H9 (cell line): ENCODE measurements around the gene NAGPA. TPM values are rescaled to one million over a fixed set of nuclear protein-coding genes. Genes with fewer than 3 reads are reported as not detected.

ENCODE experiments used
- DNase-seq: peaks from one replicate; pipeline ENCODE4 v3.0.0-alpha.2; 2017
- H2AFZ ChIP-seq: one replicate; pipeline ENCODE4 v1.6.1; 2013; ENCODE audit warnings: mild to moderate bottlenecking, low read length, control low read depth, moderate library complexity
- H2AK5ac ChIP-seq: 2 replicates; pipeline ENCODE4 v1.6.1; 2013; ENCODE audit warnings: low read length, control low read depth, mixed read lengths; ENCODE audit not compliant: insufficient read length
- H2BK120ac ChIP-seq: one replicate; pipeline ENCODE4 v1.6.1; 2013; ENCODE audit warnings: low read depth, mild to moderate bottlenecking, low read length, control low read depth, inconsistent platforms; ENCODE audit not compliant: poor library complexity, severe bottlenecking
- H2BK12ac ChIP-seq: 2 replicates; pipeline ENCODE4 v1.6.1; 2013; ENCODE audit warnings: low read length, control low read depth, mixed read lengths, low read depth; ENCODE audit not compliant: insufficient read length
- H2BK15ac ChIP-seq: 2 replicates; pipeline ENCODE4 v1.6.1; 2013; ENCODE audit warnings: low read depth, low read length, control low read depth
- H2BK20ac ChIP-seq: one replicate; pipeline ENCODE4 v1.6.1; 2013; ENCODE audit warnings: low read depth, mild to moderate bottlenecking, low read length, control low read depth, inconsistent platforms; ENCODE audit not compliant: poor library complexity, severe bottlenecking
- H2BK5ac ChIP-seq: 2 replicates; pipeline ENCODE4 v1.6.1; 2013; ENCODE audit warnings: low read length, control low read depth, mixed read lengths; ENCODE audit not compliant: insufficient read length
- H3K14ac ChIP-seq: 2 replicates; pipeline ENCODE4 v1.6.1; 2013; ENCODE audit warnings: low read length, control low read depth; ENCODE audit not compliant: insufficient read depth
- H3K18ac ChIP-seq: 2 replicates; pipeline ENCODE4 v1.6.1; 2013; ENCODE audit warnings: low read depth, mild to moderate bottlenecking, mixed read lengths, low read length, control low read depth; ENCODE audit not compliant: insufficient read length
- H3K23ac ChIP-seq: 2 replicates; pipeline ENCODE4 v1.6.1; 2013; ENCODE audit warnings: low read length, control low read depth, mixed read lengths, low read depth; ENCODE audit not compliant: insufficient read length
- H3K23me2 ChIP-seq: 2 replicates; pipeline ENCODE4 v1.6.1; 2013; ENCODE audit warnings: low read depth, mild to moderate bottlenecking, mixed read lengths, low read length, control low read depth; ENCODE audit not compliant: insufficient read length, poor library complexity, severe bottlenecking
- H3K27ac ChIP-seq: 2 replicates; pipeline ENCODE4 v1.5.1; 2013; ENCODE audit warnings: low read length, control low read depth, mixed read lengths, low read depth; ENCODE audit not compliant: insufficient read length
- H3K27me3 ChIP-seq: 2 replicates; pipeline ENCODE4 v1.6.1; 2013; ENCODE audit warnings: low read length, control low read depth, inconsistent platforms; ENCODE audit not compliant: insufficient read depth
- H3K4ac ChIP-seq: 2 replicates; pipeline ENCODE4 v1.6.1; 2013; ENCODE audit warnings: low read depth, mild to moderate bottlenecking, control low read depth, inconsistent platforms, low read length, moderate library complexity
- H3K4me1 ChIP-seq: 2 replicates; pipeline ENCODE4 v1.6.1; 2013; ENCODE audit warnings: low read length, control low read depth, inconsistent platforms; ENCODE audit not compliant: insufficient read depth
- H3K4me2 ChIP-seq: 2 replicates; pipeline ENCODE4 v1.6.1; 2013; ENCODE audit warnings: low read length, control low read depth, mixed read lengths; ENCODE audit not compliant: insufficient read length, insufficient read depth
- H3K56ac ChIP-seq: 2 replicates; pipeline ENCODE4 v1.6.1; 2013; ENCODE audit warnings: low read depth, mild to moderate bottlenecking, mixed read lengths, low read length, control low read depth; ENCODE audit not compliant: insufficient read length
- H3K79me1 ChIP-seq: 2 replicates; pipeline ENCODE4 v1.6.1; 2013; ENCODE audit warnings: low read depth, mild to moderate bottlenecking, moderate library complexity, low read length, control low read depth, inconsistent platforms; ENCODE audit not compliant: insufficient read depth, poor library complexity, severe bottlenecking
- H3K79me2 ChIP-seq: 2 replicates; pipeline ENCODE4 v1.6.1; 2013; ENCODE audit warnings: low read length, control low read depth, inconsistent platforms; ENCODE audit not compliant: insufficient read depth
- H3K9ac ChIP-seq: 2 replicates; pipeline ENCODE4 v1.6.1; 2013; ENCODE audit warnings: low read length, control low read depth, mixed read lengths; ENCODE audit not compliant: insufficient read length; ENCODE audit errors: extremely low read depth
- H3K9me3 ChIP-seq: one replicate; pipeline ENCODE4 v1.6.1; 2013; ENCODE audit warnings: low read depth, low read length, inconsistent platforms; ENCODE audit not compliant: control insufficient read depth
- H3T11ph ChIP-seq: one replicate; pipeline ENCODE4 v1.6.1; 2013; ENCODE audit warnings: mild to moderate bottlenecking, low read length, control low read depth, inconsistent platforms
- H4K20me1 ChIP-seq: one replicate; pipeline ENCODE4 v1.6.1; 2013; ENCODE audit not compliant: control insufficient read depth, insufficient read length, insufficient read depth
- H4K5ac ChIP-seq: 2 replicates; pipeline ENCODE4 v1.6.1; 2013; ENCODE audit warnings: low read depth, mild to moderate bottlenecking, mixed read lengths, low read length, control low read depth; ENCODE audit not compliant: insufficient read length
- H4K8ac ChIP-seq: replicated peaks from 2 replicates; pipeline ENCODE4 v1.6.1; 2013; ENCODE audit warnings: low read length, control low read depth, mixed read lengths, low read depth; ENCODE audit not compliant: insufficient read length
- H4K91ac ChIP-seq: 2 replicates; pipeline ENCODE4 v1.6.1; 2013; ENCODE audit warnings: low read depth, mild to moderate bottlenecking, moderate library complexity, mixed read lengths, low read length, control low read depth; ENCODE audit not compliant: insufficient read length
- H3K27ac Mint-ChIP-seq, 3 experiments: 2 replicates in 2 of 3; 3 replicates in 1 of 3; pipeline ENCODE4 v1.8.0; 2020 to 2021; ENCODE audit warnings: mixed read lengths in 3 of 3, mild to moderate bottlenecking in 1 of 3, moderate library complexity in 1 of 3
- H3K27me3 Mint-ChIP-seq: 2 replicates; pipeline ENCODE4 v1.8.0; 2021; ENCODE audit warnings: low read depth, mild to moderate bottlenecking, moderate library complexity, mixed read lengths
- H3K36me3 Mint-ChIP-seq, 3 experiments: 2 replicates in 2 of 3; 3 replicates in 1 of 3; pipeline ENCODE4 v1.8.0; 2020 to 2021; ENCODE audit warnings: low read depth in 3 of 3, mixed read lengths in 3 of 3; ENCODE audit not compliant: insufficient read depth in 1 of 3
- H3K4me1 Mint-ChIP-seq, 2 experiments: 2 replicates each; pipeline ENCODE4 v1.8.0; 2020; ENCODE audit warnings: mixed read lengths in 2 of 2
- H3K4me3 Mint-ChIP-seq, 2 experiments: 2 replicates in 1 of 2; 3 replicates in 1 of 2; pipeline ENCODE4 v1.8.0; 2020 to 2021; ENCODE audit warnings: mild to moderate bottlenecking in 2 of 2, mixed read lengths in 2 of 2, moderate library complexity in 1 of 2
- H3K9me3 Mint-ChIP-seq, 2 experiments: 2 replicates in 1 of 2; 3 replicates in 1 of 2; pipeline ENCODE4 v1.8.0; 2020; ENCODE audit warnings: mild to moderate bottlenecking in 2 of 2, mixed read lengths in 2 of 2, moderate library complexity in 1 of 2
- CTCF ChIP-seq: fragments of 200-600 bp; sonication (generic); conservative IDR thresholded peaks from 3 replicates; pipeline ENCODE4 v1.8.0; 2021; ENCODE audit warnings: antibody characterized with exemption, mild to moderate bottlenecking
- WGBS: extraction: QIAGEN DNeasy Blood & Tissue Kit; methylation state at CpG from one replicate; pipeline ENCODE4 v1.1.7; 2013; ENCODE audit warnings: missing lambda C conversion rate, low lambda C conversion rate, mixed read lengths; ENCODE audit not compliant: insufficient read length; ENCODE audit errors: extremely low coverage; 5-methylcytosine and 5-hydroxymethylcytosine counted together
- total RNA-seq: library from RNA; stranded (reverse); gene quantifications from 2 replicates; pipeline ENCODE4 v1.2.1, GENCODE V29; 2021

Gene NAGPA
- total RNA-seq, 1 experiment from 2014 or later = 12.1 TPM

DNA sequence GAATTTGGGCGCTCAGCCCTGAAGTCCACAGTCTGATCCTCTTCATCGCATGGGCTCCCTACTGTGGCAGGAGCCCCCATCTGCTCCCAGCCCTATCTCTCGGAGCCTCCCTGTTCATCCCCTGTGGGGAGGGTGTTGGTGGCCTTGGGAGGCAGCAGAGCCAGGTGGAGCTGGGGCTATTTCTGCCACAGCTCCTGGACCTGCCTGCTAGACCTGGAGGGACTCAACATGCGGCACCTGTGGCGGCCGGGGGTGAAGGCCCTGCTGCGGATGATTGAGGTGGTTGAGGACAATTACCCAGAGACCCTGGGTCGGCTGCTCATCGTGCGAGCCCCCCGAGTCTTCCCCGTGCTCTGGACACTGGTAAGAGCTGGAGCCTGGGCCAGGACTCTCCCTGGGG, 30.5 kb downstream of the NAGPA start:
- no peak overlapping the region for H3K4me3 Mint-ChIP-seq
- Histone ChIP-seq H2BK5ac (no peak overlapping the region), H3K14ac (no peak overlapping the region), H3K56ac (no peak overlapping the region), H3K27ac (no peak overlapping the region), H2BK15ac (no peak overlapping the region), H3K18ac (no peak overlapping the region), H3K79me2 (no peaks in the 10 kb centered on the region), H3K9ac (no peak overlapping the region), H2AFZ (no peak overlapping the region), H2AK5ac (no peak overlapping the region), H3K23ac (no peak overlapping the region), H4K5ac (no peak overlapping the region), H3K23me2 (no peaks in the 10 kb centered on the region), H3K4ac (no peak overlapping the region), H3K79me1 (no peaks in the 10 kb centered on the region), H4K20me1 (no peaks in the 10 kb centered on the region), H2BK12ac (no peak overlapping the region), H3K27me3 (no peaks in the 10 kb centered on the region), H3K9me3 (no peaks in the 10 kb centered on the region), H2BK120ac (no peak overlapping the region), H4K8ac (no peak overlapping the region), H3T11ph (no peak overlapping the region), H3K4me1 (no peaks in the 10 kb centered on the region), H3K4me2 (no peak overlapping the region), H2BK20ac (no peak overlapping the region), H4K91ac (no peak overlapping the region)
- no peak for DNase-seq
- H3K36me3 Mint-ChIP-seq = no peaks in the 10 kb centered on the region
- no peaks in the 10 kb centered on the region for H3K9me3 Mint-ChIP-seq
- no peaks in the 10 kb centered on the region for H3K4me1 Mint-ChIP-seq
- H3K27ac Mint-ChIP-seq = no peak overlapping the region
- peaks cover 3% of the 10 kb centered on the region; the same call in 1 of the 2 replicates for H3K27me3 Mint-ChIP-seq
- no CpG with 5 or more reads among the region's 12 CpGs for WGBS
- no peak for TF ChIP-seq CTCF
